WTC11 (cell line): ENCODE measurements around the gene XRCC5.

Experiments used
- CREM ChIP-seq: sonication (generic); formaldehyde crosslinking; IDR thresholded peaks from 2 replicates; pipeline ENCODE4 v1.8.1; 2022; ENCODE audit warnings: mild to moderate bottlenecking, missing genetic modification reagents, moderate library complexity
- NFYB ChIP-seq: sonication (generic); formaldehyde crosslinking; conservative IDR thresholded peaks from 2 replicates; pipeline ENCODE4 v1.8.0; 2022; ENCODE audit warnings: low read depth, missing genetic modification reagents
- PREB ChIP-seq: sonication (generic); formaldehyde crosslinking; IDR thresholded peaks from 2 replicates; pipeline ENCODE4 v1.8.1; 2022; ENCODE audit warnings: mild to moderate bottlenecking, missing genetic modification reagents, moderate library complexity, borderline replicate concordance
- SP1 ChIP-seq: sonication (generic); formaldehyde crosslinking; conservative IDR thresholded peaks from 2 replicates; pipeline ENCODE4 v1.8.1; 2022; ENCODE audit warnings: missing genetic modification reagents
- TF ChIP-seq, protein P1 (sequence below): fragments of 200-600 bp; IDR thresholded peaks from 2 replicates; pipeline ENCODE4 v1.8.0; 2022; ENCODE audit warnings: antibody characterized with exemption

- TF ChIP-seq PREB, result no peak
- TF ChIP-seq, protein P1, sequence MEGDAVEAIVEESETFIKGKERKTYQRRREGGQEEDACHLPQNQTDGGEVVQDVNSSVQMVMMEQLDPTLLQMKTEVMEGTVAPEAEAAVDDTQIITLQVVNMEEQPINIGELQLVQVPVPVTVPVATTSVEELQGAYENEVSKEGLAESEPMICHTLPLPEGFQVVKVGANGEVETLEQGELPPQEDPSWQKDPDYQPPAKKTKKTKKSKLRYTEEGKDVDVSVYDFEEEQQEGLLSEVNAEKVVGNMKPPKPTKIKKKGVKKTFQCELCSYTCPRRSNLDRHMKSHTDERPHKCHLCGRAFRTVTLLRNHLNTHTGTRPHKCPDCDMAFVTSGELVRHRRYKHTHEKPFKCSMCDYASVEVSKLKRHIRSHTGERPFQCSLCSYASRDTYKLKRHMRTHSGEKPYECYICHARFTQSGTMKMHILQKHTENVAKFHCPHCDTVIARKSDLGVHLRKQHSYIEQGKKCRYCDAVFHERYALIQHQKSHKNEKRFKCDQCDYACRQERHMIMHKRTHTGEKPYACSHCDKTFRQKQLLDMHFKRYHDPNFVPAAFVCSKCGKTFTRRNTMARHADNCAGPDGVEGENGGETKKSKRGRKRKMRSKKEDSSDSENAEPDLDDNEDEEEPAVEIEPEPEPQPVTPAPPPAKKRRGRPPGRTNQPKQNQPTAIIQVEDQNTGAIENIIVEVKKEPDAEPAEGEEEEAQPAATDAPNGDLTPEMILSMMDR, result no peak
- TF ChIP-seq CREM (CRISPR knock-in tag), result no peak
- TF ChIP-seq NFYB, result no peak
- TF ChIP-seq SP1 (CRISPR knock-in tag), result no peak
These were observed 133.2 kb downstream of the XRCC5 start for GRCh38 chr2:216242365-216242764.
